Transverse colon (tissue), 4 donors: ENCODE data around the gene DPH6. TPM values are rescaled to one million over a fixed set of nuclear protein-coding genes. Genes with fewer than 3 reads are reported as not detected.

ENCODE experiments used
- DNase-seq: peaks from one replicate; pipeline ENCODE4 v3.0.0-alpha.2; 2019
- H3K27ac ChIP-seq, 4 donors: fragments of 200-600 bp; sonication (generic); 2 replicates each; pipeline ENCODE4 v1.5.1; 2016 to 2018; ENCODE audit warnings: inconsistent platforms in 4 of 4
- H3K27me3 ChIP-seq: fragments of 200-600 bp; sonication (generic); 2 replicates; pipeline ENCODE4 v1.5.1; 2017; ENCODE audit warnings: inconsistent platforms
- H3K36me3 ChIP-seq, 4 donors: fragments of 200-600 bp; sonication (generic); 2 replicates each; pipeline ENCODE4 v1.5.1; 2017 to 2019; ENCODE audit warnings: inconsistent platforms in 4 of 4
- H3K4me1 ChIP-seq, 4 donors: fragments of 200-600 bp; sonication (generic); 2 replicates each; pipeline ENCODE4 v1.5.1; 2017 to 2020; ENCODE audit warnings: inconsistent platforms in 4 of 4
- H3K4me3 ChIP-seq, 4 donors: fragments of 200-600 bp; sonication (generic); 1 replicate in 1 of 4; 2 replicates in 3 of 4; pipeline versions ENCODE4 v1.5.1 to v1.6.1; 2017 to 2019; ENCODE audit warnings: inconsistent platforms in 4 of 4
- H3K9me3 ChIP-seq, 2 donors: fragments of 200-600 bp; sonication (generic); 2 replicates each; pipeline ENCODE4 v1.5.1; 2017 to 2019; ENCODE audit warnings: inconsistent platforms in 2 of 2
- CTCF ChIP-seq, 5 experiments: fragments of 200-600 bp in 3 of 5; fragments of 450-650 bp in 2 of 5; sonication (generic) in 3 of 5; IDR thresholded peaks; 1 replicate in 2 of 5; 2 replicates in 3 of 5; pipeline ENCODE4 v1.5.1; 2016 to 2017; ENCODE audit warnings: antibody characterized with exemption in 5 of 5, inconsistent platforms in 3 of 5, mild to moderate bottlenecking in 2 of 5, moderate library complexity in 1 of 5
- EP300 ChIP-seq: sonication (generic); formaldehyde crosslinking; IDR thresholded peaks from one replicate; pipeline ENCODE4 v1.6.1; 2017; ENCODE audit warnings: antibody characterized with exemption, low read depth
- POLR2A ChIP-seq: fragments of 450-650 bp; IDR thresholded peaks from one replicate; pipeline ENCODE4 v1.6.1; 2016; ENCODE audit warnings: antibody characterized with exemption, mild to moderate bottlenecking, moderate library complexity
- POLR2AphosphoS5 ChIP-seq, 3 donors: sonication (generic); formaldehyde crosslinking; IDR thresholded peaks; one replicate each; pipeline ENCODE4 v1.6.1; 2016; ENCODE audit warnings: antibody characterized with exemption in 3 of 3
- WGBS, 2 donors: methylation state at CpG; one replicate each; pipeline ENCODE4 v1.1.5; 2018; ENCODE audit warnings: low coverage in 1 of 2; 5-methylcytosine and 5-hydroxymethylcytosine counted together
- in situ Hi-C, 4 donors: fragments of 200-750 bp; cut with MboI; loops; one replicate each; pipeline versions ENCODE4 v1.15.0 to v1.15.1; 2017; ENCODE audit warnings: low sequenced_read_pairs in 3 of 4, low pct_ligation_motif_present in 1 of 4, low pct_unique_long_range_greater_than_20kb in 1 of 4
- intact Hi-C: fragments of 100-400 bp; cut with DNase I; formaldehyde crosslinking; loops from one replicate; pipeline ENCODE4 v1.15.1; 2023; ENCODE audit warnings: low total_unique reads
- total RNA-seq, 4 donors: library from RNA; depleted of rRNA; stranded (reverse); fragments of >200 nt; gene quantifications; one replicate each; pipeline ENCODE4 v1.1.0, GENCODE V29; 2016

The DPH6 gene
- total RNA-seq, 4 donors from 2014 or later, result 20.6 to 76.7 (median 39.9) TPM

DNA sequence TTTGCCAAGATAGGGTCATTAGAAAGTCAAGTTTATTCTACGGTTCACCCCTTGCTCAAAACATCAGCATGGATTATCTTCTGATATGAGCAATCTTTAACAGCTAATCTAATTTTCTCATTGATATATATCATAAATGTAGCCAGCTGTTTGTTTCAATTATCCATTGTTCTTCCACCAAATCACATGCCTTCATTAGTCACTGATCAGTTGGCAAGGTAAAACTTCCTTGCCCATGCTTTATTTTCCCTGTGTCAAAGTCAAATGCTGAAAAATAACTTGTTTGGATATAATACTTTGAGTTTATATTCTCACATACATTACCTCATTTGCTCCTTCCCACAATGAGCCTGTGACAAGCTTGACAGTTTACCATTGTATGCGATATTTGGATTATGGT lies 60.6 kb downstream of the DPH6 start:
- no peak overlapping the region for H3K4me3 ChIP-seq
- 94 to 99% methylated on average over 2 of the region's 2 CpGs for WGBS, 2 donors
- no peak for TF ChIP-seq POLR2A
- intact Hi-C loops (no loop called here), in situ Hi-C loops (no loop called here)
- DNase-seq, result no peak
- H3K27ac ChIP-seq, result no peak overlapping the region
- peaks cover 0 to 16% (median 0%) of the 10 kb centered on the region in 4 donors for H3K4me1 ChIP-seq
- peaks cover 0 to 15% (median 4%) of the 10 kb centered on the region in 4 donors for H3K36me3 ChIP-seq
- H3K9me3 ChIP-seq, result peaks cover 11 to 17% of the 10 kb centered on the region in 2 donors
- H3K27me3 ChIP-seq, result no peaks in the 10 kb centered on the region

- DNase-seq, result no peak
- TF ChIP-seq POLR2AphosphoS5 (IDR thresholded peaks at IDR 0.05) (no peak), CTCF (IDR thresholded peaks at IDR 0.05) (no peak), EP300 (no peak), POLR2A (no peak)
- in situ Hi-C loops (no loop called here), intact Hi-C loops (no loop called here)
- H3K27ac ChIP-seq, result no peak overlapping the region
- H3K27me3 ChIP-seq, result no peaks in the 10 kb centered on the region
- H3K4me3 ChIP-seq, result no peak overlapping the region
- peaks cover 0 to 15% (median 4%) of the 10 kb centered on the region in 4 donors for H3K36me3 ChIP-seq
- peaks cover 11 to 17% of the 10 kb centered on the region in 2 donors for H3K9me3 ChIP-seq
- WGBS, 2 donors, result 91 to 94% methylated on average over 4 to 5 of the region's 5 CpGs
- H3K4me1 ChIP-seq, result peaks cover 0 to 10% (median 0%) of the 10 kb centered on the region in 4 donors
Measured at GRCh38 chr15:35484231-35484945, 61.6 kb downstream of the DPH6 start.

DNA sequence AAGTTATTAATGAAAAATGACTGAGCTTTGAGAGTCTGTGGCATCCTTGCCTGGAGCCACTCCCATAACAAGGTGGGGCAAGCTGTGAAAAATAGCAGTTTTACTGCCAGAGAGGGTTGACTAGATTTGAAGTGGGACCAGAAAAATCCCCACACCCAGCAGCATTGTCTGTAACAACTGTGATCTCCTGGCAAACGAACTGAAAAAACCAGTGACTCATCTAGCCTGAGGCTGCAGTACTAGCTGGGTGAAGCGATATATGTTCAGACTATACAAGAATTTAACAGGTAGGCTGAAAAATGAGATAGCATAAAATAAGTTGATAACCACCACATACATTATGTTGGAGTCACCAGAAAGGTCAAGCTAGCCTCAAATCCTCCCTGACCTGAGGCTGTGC lies 64.0 kb downstream of the DPH6 start:
- WGBS, 2 donors, result 32 to 45% methylated on average over 2 of the region's 2 CpGs
- intact Hi-C loops (no loop called here), in situ Hi-C loops (no loop called here)
- no peak for DNase-seq
- Histone ChIP-seq H3K27me3 (no peaks in the 10 kb centered on the region), H3K9me3 (peaks cover 6% of the 10 kb centered on the region in 2 donors), H3K27ac (no peak overlapping the region), H3K36me3 (peaks cover 0 to 4% (median under 1%) of the 10 kb centered on the region in 4 donors), H3K4me1 (peaks cover 0 to 10% (median 0%) of the 10 kb centered on the region in 4 donors), H3K4me3 (no peak overlapping the region)
- TF ChIP-seq POLR2A (no peak), POLR2AphosphoS5 (IDR thresholded peaks at IDR 0.05) (no peak), CTCF (IDR thresholded peaks at IDR 0.05) (no peak), EP300 (no peak)

DNA sequence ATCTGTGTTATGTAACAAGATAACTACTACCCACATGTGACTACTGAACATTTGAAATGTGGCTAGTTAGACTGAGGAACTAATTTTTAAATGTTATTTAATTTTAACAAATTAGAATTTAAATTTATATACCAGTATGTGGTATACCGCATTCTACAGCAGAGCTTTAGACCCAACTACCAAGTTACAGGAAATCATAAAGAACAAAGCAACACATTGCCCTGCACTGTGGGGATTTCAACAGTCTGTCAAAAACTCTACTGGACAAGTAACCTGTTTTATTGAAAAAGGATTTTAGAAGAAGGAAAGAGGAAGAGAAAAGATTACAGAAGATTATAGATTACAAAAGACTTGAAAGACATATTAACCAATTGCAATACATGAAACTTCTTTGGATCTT lies 64.9 kb downstream of the DPH6 start:
- DNase-seq, result no peak
- no peak overlapping the region for H3K27ac ChIP-seq
- no peaks in the 10 kb centered on the region for H3K36me3 ChIP-seq
- peaks cover 0 to 10% (median 0%) of the 10 kb centered on the region in 4 donors for H3K4me1 ChIP-seq
- TF ChIP-seq POLR2AphosphoS5 (IDR thresholded peaks at IDR 0.05) (no peak), CTCF (IDR thresholded peaks at IDR 0.05) (no peak), POLR2A (no peak), EP300 (no peak)
- H3K27me3 ChIP-seq, result no peaks in the 10 kb centered on the region
- intact Hi-C loops (no loop called here), in situ Hi-C loops (no loop called here)
- WGBS, 2 donors, result 100% methylated on average over 1 of the region's 1 CpG
- no peak overlapping the region for H3K4me3 ChIP-seq
- H3K9me3 ChIP-seq, result no peaks in the 10 kb centered on the region

DNA sequence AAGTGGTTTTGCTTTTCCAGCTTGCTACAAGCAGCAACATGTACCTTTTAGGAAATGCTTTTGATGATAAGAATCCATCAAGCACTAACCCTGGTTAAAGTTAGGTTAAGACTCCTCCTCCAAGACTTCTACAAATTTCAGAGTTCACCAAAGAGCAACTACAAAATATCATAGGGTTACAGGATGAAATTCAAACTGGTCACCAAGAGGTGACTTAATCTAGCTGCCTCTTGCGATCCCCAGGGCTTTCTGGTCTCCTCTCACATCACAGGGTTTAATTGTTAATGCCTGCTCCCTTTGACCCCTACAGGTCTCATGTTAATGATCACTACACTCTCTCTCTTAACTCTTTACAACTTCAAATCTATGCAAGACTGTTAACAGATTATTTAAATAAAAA lies 66.5 kb downstream of the DPH6 start:
- Histone ChIP-seq H3K36me3 (no peaks in the 10 kb centered on the region), H3K27ac (no peak overlapping the region), H3K27me3 (no peaks in the 10 kb centered on the region), H3K9me3 (no peaks in the 10 kb centered on the region), H3K4me3 (no peak overlapping the region), H3K4me1 (peaks cover 0 to 10% (median 0%) of the 10 kb centered on the region in 4 donors)
- DNase-seq, result no peak
- in situ Hi-C loops (no loop called here), intact Hi-C loops (no loop called here)
- WGBS, 2 donors, result 92 to 100% methylated on average over 1 of the region's 1 CpG
- no peak for TF ChIP-seq POLR2AphosphoS5 (IDR thresholded peaks at IDR 0.05)
- TF ChIP-seq CTCF (IDR thresholded peaks at IDR 0.05), result no peak
- TF ChIP-seq POLR2A, result no peak
- TF ChIP-seq EP300, result no peak
